KG1 (cell line): ENCODE data around the gene COL1A2.

Source experiments
- DNase-seq: peaks from one replicate; lab custom pipeline; 2025; lab: John Stamatoyannopoulos, UW

Gene COL1A2

GRCh38 chr7:94410413-94411187 lies 15.9 kb downstream of the COL1A2 start:
- DNase-seq, result no peak

- DNase-seq, result no peak
These were observed 16.4 kb downstream of the COL1A2 start for GRCh38 chr7:94411188-94411466.

- DNase-seq, result no peak
These were observed 18.1 kb downstream of the COL1A2 start for GRCh38 chr7:94412762-94413322.

- DNase-seq, result no peak
These were observed 19.8 kb downstream of the COL1A2 start for GRCh38 chr7:94414481-94414880.

GRCh38 chr7:94414980-94415379 lies 20.3 kb downstream of the COL1A2 start:
- no peak for DNase-seq

- no peak for DNase-seq
These were observed 22.6 kb downstream of the COL1A2 start for GRCh38 chr7:94417306-94417705.

- no peak for DNase-seq
These were observed 23.2 kb downstream of the COL1A2 start for GRCh38 chr7:94417901-94418300.

- DNase-seq, result no peak
These were observed 24.2 kb downstream of the COL1A2 start for GRCh38 chr7:94418851-94419250.

- DNase-seq, result no peak
These were observed 25.6 kb downstream of the COL1A2 start for GRCh38 chr7:94420328-94420727.

GRCh38 chr7:94421681-94422080 lies 27.0 kb downstream of the COL1A2 start:
- DNase-seq, result no peak

GRCh38 chr7:94422136-94422535 lies 27.4 kb downstream of the COL1A2 start:
- DNase-seq, result no peak

- DNase-seq, result no peak
These were observed 28.2 kb downstream of the COL1A2 start for GRCh38 chr7:94422827-94423460.

GRCh38 chr7:94423863-94424735 lies 29.4 kb downstream of the COL1A2 start:
- no peak for DNase-seq

- no peak for DNase-seq
These were observed 30.9 kb downstream of the COL1A2 start for GRCh38 chr7:94425546-94425945.

GRCh38 chr7:94426980-94427875 lies 32.5 kb downstream of the COL1A2 start:
- no peak for DNase-seq

GRCh38 chr7:94429153-94429552 lies 34.5 kb downstream of the COL1A2 start:
- no peak for DNase-seq

- no peak for DNase-seq
These were observed 36.5 kb downstream of the COL1A2 start for GRCh38 chr7:94431176-94431575.

GRCh38 chr7:94431619-94432280 lies 37.1 kb downstream of the COL1A2 start:
- no peak for DNase-seq

- DNase-seq, result no peak
These were observed 37.6 kb downstream of the COL1A2 start for GRCh38 chr7:94432281-94432670.

- no peak for DNase-seq
These were observed 38.1 kb downstream of the COL1A2 start for GRCh38 chr7:94432817-94433216.

GRCh38 chr7:94433224-94433623 lies 38.5 kb downstream of the COL1A2 start:
- DNase-seq, result no peak
